Activated CD4-positive, alpha-beta T cell treated with anti-CD3 and anti-CD28 coated beads, Interleukin-2, amount 50 U/mL, for 16 hours (primary cell): ENCODE data around the gene IQCH.
A peak's percentile ranks its signal among the peaks of the same experiment; 100 is the strongest.

Experiments used
- DNase-seq: peaks from one replicate; pipeline ENCODE4 v3.0.0-alpha.2; 2020

The IQCH gene

GRCh38 chr15:67303490-67304363 lies 49.1 kb downstream of the IQCH start:
- DNase-seq: peak; percentile 53

DNA sequence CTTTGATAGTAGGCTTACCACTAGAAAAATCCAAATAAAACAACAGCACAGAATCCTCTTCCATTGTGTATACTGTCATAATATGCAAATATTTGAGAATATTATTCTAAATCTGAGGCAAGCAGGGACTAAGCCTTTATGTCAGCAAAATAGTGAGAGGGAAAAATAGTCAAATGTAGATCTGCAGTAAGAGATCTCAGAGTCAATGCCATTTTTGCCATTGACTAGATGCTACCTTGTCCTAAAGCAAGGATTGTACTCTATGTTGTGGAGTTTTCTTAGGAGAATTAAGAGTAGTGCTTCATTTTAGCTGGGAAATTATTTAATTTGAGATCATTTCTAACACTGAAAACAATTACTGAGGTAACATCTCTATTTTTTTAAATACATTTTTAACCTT lies 50.2 kb downstream of the IQCH start:
- no peak for DNase-seq

- DNase-seq: no peak
Observed at GRCh38 chr15:67305506-67305905, 50.9 kb downstream of the IQCH start.

DNA sequence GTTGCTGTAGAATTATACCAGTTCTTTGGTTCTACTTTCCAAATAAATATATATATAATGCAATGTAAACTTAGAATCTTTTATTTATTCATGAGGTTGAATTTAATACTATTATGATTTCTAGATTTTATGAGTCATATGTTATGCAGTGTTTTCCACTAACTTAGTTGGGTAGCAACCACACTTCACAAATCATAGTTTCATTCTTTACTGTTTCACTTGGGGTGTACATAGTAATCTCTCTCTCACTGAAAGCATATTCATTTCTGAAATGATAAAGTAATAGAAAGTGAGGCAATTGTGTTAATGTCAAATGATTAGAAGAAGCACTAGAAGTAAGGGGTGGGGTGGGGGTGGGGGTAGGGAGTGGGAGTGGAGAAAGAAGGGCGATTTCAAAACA lies 52.6 kb downstream of the IQCH start:
- peak; percentile 74 for DNase-seq

- DNase-seq: no peak
Observed at GRCh38 chr15:67307889-67308597, 53.5 kb downstream of the IQCH start.

GRCh38 chr15:67311731-67312130 lies 57.1 kb downstream of the IQCH start:
- no peak for DNase-seq

DNA sequence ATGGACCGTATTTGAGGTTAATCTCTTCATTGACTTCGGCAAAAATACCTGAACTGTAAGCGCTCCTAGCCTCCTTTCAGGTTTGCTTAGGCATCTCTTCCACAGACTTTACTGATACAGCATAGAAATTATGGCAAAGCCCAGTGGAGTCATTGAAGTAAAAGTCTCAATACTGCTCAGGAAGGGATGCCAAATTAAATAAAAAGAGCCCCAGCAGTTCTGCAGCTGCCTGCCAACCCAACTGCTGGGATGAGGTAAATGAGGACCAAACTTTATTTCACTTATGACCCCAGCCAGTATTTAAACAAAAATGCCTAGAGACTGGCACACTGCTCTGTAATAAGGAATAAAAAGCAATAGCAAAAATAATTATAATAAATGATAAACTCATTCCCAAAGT lies 65.4 kb downstream of the IQCH start:
- no peak for DNase-seq

DNA sequence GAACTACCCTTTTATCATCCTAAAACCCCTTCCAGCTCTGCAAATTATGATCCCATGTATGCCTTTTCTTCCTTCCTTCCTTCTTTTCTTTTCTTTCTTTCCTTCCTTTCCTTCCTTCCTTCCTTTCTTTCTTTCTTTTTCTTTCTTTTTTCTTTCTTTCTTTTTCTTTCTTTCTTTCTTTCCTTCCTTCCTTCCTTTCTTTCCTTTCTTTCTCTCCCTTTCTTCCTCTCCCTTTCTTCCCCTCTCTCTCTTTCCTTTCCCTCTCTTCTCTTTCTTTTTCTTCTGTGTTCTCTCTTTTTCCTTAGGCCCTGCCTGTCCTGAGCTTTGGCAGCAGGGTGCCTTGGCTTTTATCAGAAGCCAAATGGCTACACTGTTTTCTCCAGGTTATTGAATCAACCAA lies 66.8 kb downstream of the IQCH start:
- DNase-seq: no peak

GRCh38 chr15:67322481-67322880 lies 67.9 kb downstream of the IQCH start:
- DNase-seq: no peak

DNA sequence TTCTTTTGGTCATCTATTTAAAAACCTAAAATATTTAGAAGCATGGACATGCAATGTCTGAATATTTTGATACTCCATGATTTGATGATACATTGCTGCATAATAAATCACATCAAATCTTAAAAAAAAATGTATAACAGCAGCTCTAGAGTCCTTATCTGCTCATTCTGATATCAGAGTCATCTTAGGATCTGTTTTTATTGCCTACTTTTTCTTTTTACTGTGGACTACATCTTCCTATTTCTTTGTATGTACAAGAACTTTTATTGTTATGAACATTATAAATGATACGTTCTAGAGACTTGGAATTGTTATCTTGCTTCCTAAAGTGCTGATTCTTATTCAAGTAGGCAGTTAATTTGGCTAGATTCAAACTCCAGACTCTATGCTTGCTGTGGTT lies 72.7 kb downstream of the IQCH start:
- DNase-seq: no peak

DNA sequence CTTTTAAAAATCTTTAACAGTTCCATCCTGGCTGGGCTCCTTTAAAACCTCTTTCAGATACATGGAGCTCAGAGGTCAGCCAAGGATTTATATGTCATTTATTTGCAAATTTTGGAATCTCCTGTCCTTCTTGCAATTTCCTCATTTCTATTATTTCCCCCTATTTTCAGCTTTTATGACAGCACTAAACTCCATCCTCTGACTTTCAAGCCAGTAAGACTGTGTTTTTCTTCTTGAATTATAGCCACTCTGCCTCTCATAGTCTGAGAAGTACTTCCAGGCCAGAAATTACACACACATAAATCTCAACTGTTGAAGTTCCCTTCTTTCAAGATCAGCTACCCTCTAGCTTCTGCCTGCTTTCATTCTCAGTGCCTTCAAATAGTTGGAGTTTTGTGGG lies 73.2 kb downstream of the IQCH start:
- DNase-seq: no peak

DNA sequence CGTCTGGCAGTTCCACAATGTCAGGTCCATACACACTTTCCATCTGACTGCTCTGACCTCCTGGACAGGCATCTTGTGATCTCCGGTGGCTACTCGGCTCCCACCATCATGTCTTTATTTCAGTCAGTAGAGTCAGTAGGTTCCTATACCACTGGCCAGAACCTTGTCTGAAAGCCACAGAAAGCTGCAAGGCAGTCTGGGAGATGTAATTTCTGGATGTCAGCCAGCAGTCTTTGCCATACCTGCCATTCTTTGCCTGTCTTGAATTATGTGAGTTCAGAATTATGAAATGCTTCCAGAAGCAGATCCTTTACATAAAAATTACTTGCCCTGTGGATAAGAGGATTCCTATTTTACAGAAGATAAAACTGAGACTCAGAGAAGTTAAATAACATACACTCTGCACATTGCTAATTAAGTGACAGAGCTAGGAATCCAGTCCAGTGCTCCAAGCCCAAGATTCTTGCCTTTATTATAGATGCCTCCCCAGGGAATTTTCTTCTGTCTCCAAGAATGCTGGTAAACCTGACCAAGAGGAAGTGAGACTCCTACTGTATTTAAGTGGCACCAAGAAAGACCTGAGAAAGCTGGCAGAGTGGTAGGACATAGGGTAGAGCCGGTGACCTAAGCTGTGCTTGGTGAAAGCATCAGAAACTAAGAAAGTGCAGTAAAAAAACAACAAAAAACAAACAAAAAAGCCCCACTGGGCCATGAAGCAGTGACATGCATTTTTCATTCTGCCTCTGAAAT lies 75.6 kb downstream of the IQCH start:
- no peak for DNase-seq

- DNase-seq: no peak
Observed at GRCh38 chr15:67331676-67332075, 77.1 kb downstream of the IQCH start.

DNA sequence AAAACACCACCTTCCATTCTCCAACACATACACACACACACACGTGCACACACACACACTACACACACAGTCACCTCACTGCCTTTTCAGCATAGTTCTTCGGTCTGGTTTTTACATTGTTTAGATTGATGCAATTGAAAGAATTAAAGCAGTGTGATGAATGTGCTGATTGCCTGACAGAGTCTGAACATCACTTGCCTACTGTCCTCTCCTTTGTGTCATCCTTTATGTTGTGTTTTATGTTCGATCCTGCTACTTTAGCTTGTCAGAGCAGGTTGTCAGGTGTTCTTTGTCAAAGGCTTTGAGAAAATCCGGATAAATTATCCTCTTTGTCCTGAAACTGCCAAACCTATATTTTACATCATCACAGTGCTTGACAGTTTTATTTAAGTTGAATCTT lies 80.4 kb downstream of the IQCH start:
- DNase-seq: no peak

- peak; percentile 9 for DNase-seq
Observed at GRCh38 chr15:67335534-67336222, 81.1 kb downstream of the IQCH start.

DNA sequence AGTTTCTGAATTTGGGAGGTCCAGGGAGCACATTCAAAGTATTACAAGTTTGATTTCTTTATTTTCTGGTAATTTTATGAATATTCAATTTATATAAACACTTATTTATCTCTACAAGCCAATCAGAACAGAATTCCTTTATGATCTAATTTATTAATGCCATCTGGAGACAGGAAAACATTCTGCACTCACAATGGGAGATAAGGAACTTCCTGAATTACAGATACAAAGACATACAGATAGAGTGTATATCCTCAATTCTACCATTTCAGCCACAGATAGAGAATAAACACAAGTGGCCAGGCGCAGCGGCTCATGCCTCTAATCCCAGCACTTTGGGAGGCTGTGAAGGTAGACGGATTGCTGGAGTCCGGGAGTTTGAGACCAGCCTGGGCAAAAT lies 86.0 kb downstream of the IQCH start:
- no peak for DNase-seq

- no peak for DNase-seq
Observed at GRCh38 chr15:67341539-67341938, 87.0 kb downstream of the IQCH start.

GRCh38 chr15:67343206-67343605 lies 88.6 kb downstream of the IQCH start:
- no peak for DNase-seq

DNA sequence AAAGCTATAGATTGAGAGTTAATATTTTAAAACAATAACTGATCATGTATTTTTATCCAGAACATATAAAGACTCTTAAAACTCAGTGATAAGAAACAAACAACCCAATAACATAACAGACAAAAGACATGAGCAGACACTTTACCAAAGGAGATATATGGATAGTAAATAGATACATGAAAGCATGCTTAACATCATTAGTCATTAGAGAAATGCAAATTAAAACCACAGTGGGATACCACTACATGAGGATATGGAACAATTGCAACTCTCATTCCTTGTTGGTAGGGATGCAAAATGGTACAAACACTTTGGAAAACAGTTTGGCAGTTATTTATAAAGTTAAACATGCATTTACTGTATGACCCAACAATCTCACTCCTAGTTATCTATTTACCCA lies 95.0 kb downstream of the IQCH start:
- DNase-seq: no peak

- no peak for DNase-seq
Observed at GRCh38 chr15:67350042-67350441, 95.5 kb downstream of the IQCH start.

- DNase-seq: no peak
Observed at GRCh38 chr15:67358391-67358790, 103.8 kb downstream of the IQCH start.

DNA sequence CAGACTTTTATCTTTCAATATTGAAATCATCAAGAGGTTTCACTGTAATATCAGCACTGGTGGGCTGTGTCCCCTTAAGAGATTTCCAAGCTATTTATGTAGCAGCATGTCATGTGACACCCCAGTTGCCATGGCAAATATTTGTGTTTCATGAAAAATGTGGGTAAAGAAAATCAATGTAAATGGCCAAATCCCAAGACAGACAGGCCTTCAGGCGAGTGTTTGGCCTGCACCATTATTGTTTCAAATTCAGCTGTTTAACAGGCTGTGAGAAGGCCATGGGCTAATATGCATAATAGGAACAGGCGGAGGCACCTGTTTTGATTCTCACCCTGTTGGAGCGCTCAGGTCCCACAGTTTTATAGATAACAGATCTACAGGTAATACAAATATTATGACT lies 104.2 kb downstream of the IQCH start:
- no peak for DNase-seq

GRCh38 chr15:67359431-67360079 lies 105.0 kb downstream of the IQCH start:
- no peak for DNase-seq
